OCI-M2 (cell line): ENCODE data around the gene SPIN1.

Experiments used
- DNase-seq: peaks from one replicate; lab custom pipeline; 2025; ENCODE audit not compliant: unreplicated experiment; lab: John Stamatoyannopoulos, UW

The SPIN1 gene

DNA sequence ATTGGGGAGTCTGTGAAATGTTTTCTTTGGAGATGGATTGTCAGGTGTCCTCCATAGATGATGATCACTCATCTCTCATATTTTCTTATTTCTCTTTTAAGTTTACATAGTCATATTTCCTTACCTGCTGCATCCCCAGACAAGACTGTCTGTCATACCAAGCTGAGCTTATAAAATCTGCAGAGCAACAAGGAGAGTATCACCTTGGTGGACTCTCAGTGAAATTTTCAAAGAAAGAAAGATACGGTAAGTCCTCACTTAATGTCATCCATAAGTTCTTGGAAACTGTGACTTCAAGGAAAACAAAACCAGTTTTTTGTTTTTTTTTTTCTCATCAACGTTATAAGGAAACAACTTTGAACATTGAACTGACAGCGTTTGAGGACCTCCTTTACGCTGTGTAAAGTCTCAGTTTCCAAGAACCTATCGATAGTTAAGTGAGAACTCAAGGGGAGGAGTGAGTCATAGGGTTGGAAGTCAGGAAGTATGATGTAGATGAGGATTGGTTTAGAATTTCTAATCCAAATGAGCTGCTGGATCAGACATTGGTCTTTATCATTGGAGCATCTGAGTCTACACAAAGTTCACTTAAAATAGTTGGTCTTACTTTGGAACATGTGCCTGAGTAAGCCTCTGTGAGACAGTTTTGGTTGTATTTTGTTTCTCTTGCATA lies 45.5 kb downstream of the SPIN1 start:
- DNase-seq = no peak

GRCh38 chr9:88435336-88435735 lies 47.1 kb downstream of the SPIN1 start:
- no peak for DNase-seq

DNA sequence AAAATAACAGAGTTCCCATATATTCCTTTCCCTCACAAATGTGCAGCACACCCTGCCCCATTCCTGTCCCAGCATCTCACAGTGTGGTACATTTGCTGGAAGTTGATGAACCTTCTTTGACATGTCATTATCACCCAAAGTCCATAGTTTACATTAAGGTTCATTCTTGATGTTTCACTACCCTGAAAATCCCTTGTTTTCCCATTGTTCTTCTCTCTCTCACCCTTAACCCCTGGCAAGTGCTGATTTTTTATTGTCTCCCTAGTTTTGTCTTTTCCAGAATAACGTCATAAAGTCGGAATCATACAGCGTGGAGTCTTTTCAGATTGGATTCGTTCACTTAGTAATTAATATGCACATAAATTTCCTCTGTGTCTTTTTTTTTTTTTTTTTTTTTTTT lies 48.1 kb downstream of the SPIN1 start:
- DNase-seq = no peak

DNA sequence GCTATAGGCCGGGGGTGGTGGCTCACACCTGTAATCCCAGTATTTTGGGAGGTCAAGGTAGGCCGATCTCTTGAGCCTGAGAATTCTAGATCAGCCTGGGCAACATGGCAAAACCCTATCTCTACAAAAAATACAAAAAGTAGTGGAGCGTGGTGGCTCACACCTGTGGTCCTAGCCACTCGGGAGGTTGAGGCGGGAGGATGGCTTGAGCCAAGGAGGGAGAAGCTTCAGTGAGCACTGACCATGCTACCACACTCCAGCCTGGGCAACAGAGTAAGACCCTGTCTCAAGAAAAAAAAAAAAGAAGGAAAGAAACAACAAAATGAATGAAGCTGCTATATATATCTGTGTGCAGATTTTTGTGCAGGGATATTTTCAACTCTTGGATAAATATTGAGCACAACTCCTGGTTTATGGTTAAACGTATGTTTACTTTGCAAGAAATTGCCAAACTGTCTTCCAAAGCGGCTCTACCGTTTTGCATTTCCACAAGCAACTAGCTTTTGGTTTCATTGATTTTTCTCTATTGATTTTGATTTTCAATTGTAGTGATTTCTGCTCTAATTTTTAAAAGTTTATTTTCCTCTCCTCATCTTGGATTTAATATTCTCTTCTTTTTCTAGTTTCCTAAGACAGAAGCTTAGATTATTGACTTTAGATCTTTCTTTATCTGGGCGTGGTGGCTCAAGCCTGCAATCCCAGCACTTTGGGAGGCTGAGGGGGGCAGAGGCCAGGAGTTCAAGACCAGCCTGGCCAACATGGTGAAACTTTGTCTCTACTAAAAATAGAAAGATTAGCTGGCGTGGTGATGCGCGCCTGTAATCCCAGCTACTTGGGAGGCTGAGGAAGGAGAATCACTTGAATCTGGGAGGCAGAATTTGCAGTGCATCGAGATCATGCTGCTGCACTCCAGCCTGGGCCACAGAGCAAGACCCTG lies 49.2 kb downstream of the SPIN1 start:
- no peak for DNase-seq

DNA sequence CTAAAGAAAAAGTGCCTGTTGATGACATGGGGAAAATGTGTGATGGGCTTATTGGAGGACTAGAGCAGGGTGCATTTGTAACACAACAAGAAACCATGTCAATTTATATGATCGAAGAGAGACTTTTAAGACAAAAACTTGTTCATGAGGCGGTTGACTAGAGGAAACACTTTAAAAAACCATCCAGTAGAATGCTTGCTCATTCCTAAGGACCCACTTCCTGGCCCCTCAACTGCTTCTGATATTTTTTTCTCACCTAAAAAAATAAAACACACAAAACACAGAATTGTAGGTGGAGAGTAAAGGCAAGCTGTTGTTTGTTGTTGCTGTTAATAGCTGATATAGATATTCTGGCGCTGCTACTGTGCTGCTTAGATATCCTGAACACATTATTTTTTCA lies 50.6 kb downstream of the SPIN1 start:
- DNase-seq = no peak

- DNase-seq = no peak
Observed at GRCh38 chr9:88441301-88442007, 53.2 kb downstream of the SPIN1 start.

- no peak for DNase-seq
Observed at GRCh38 chr9:88443480-88444113, 55.4 kb downstream of the SPIN1 start.

GRCh38 chr9:88446728-88447127 lies 58.5 kb downstream of the SPIN1 start:
- no peak for DNase-seq

GRCh38 chr9:88447431-88447830 lies 59.2 kb downstream of the SPIN1 start:
- no peak for DNase-seq

- DNase-seq = no peak
Observed at GRCh38 chr9:88451160-88451559, 62.9 kb downstream of the SPIN1 start.

GRCh38 chr9:88458716-88459465 lies 70.6 kb downstream of the SPIN1 start:
- DNase-seq = no peak

- no peak for DNase-seq
Observed at GRCh38 chr9:88460587-88461332, 72.5 kb downstream of the SPIN1 start.

DNA sequence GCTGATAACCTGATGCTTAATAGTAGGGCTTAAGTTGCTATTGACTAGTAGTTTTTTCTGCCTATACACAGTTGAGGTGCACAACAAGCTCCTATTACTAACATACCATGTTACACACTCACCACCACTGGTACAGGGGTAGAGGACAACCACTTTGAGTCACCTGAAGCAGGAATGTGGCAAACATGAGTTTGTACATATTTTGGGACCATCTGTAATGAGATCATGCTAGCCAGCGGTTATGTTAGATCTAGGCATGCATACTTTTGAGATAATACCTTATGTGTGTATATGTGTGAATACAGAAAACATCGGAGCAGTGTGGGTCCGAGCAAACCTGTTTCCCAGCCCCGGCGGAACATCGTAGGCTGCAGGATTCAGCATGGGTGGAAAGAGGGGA lies 73.9 kb downstream of the SPIN1 start:
- DNase-seq = no peak

DNA sequence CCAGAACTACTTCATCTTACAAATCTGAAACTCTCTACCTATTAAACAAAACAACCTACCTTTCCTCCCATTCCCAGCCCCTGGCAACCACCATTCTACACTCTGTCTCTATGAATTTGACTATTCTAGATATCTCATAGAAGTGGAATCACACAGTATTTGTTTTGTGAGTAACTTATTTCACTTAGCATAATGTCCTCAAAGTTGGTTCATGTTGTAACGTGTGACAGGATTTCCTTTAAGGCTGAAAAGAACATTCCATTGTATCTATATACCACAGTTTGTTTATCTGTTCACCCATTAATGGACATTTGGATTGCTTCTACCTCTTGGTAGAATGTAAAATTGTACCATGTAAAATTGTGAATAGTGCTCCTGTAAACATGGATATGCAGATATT lies 76.6 kb downstream of the SPIN1 start:
- no peak for DNase-seq

- no peak for DNase-seq
Observed at GRCh38 chr9:88468226-88468625, 80.0 kb downstream of the SPIN1 start.

- no peak for DNase-seq
Observed at GRCh38 chr9:88476491-88477271, 88.4 kb downstream of the SPIN1 start.

GRCh38 chr9:88477300-88477751 lies 89.1 kb downstream of the SPIN1 start:
- DNase-seq = no peak

- no peak for DNase-seq
Observed at GRCh38 chr9:88478246-88478645, 90.0 kb downstream of the SPIN1 start.

DNA sequence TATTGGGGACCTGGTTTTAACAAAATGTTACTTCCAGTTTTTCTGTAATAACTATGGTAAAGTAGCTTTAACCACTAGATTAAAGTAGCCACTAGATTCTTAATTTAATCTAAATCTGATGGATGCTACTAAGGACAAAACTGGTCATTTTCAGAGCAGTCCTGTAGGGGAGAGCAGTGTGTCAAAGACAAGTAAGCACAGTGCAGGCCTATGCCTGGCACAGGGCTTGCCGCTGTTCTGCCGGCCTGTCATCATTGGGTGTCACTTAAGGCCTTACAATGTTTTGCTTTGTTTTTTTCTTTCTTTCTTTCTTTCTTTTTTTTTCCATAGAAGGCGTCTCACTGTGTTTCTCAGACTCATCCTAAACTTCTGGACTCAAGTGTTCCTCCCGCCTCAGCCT lies 93.7 kb downstream of the SPIN1 start:
- no peak for DNase-seq
